Subcutaneous adipose tissue (tissue), 4 donors: ENCODE data around the gene NPVF. TPM values are rescaled to one million over a fixed set of nuclear protein-coding genes. Genes with fewer than 3 reads are reported as not detected.

Source experiments
- CTCF ChIP-seq: fragments of 450-650 bp; IDR thresholded peaks from one replicate; pipeline ENCODE4 v1.5.1; 2016; ENCODE audit warnings: low read depth, mild to moderate bottlenecking, control low read depth, antibody characterized with exemption, moderate library complexity
- total RNA-seq, 4 donors: library from RNA; depleted of rRNA; stranded (reverse); fragments of >200 nt; gene quantifications; one replicate each; pipeline ENCODE4 v1.1.0, GENCODE V29; 2016

The NPVF gene
- total RNA-seq, 4 donors from 2014 or later, result not detected

- TF ChIP-seq CTCF, result no peak
Observed at GRCh38 chr7:25256333-25256819, 28.1 kb upstream of the NPVF start.

- TF ChIP-seq CTCF, result no peak
Observed at GRCh38 chr7:25255611-25256332, 27.5 kb upstream of the NPVF start.

GRCh38 chr7:25254604-25255003 is 26.3 kb upstream of the NPVF start:
- TF ChIP-seq CTCF, result no peak

GRCh38 chr7:25253714-25254113 is 25.4 kb upstream of the NPVF start:
- no peak for TF ChIP-seq CTCF

GRCh38 chr7:25250386-25250785 is 22.1 kb upstream of the NPVF start:
- TF ChIP-seq CTCF, result no peak

- no peak for TF ChIP-seq CTCF
Observed at GRCh38 chr7:25249772-25250171, 21.5 kb upstream of the NPVF start.

GRCh38 chr7:25246306-25246705 is 18.0 kb upstream of the NPVF start:
- TF ChIP-seq CTCF, result no peak
